GM12864 (cell line): ENCODE data around the gene FZD10.

Experiments used
- DNase-seq: peaks from one replicate; pipeline ENCODE4 v3.0.0-alpha.2; 2011; ENCODE audit warnings: low read depth
- H3K4me3 ChIP-seq: 2 replicates; pipeline ENCODE4 v1.5.1; 2011; ENCODE audit warnings: mild to moderate bottlenecking, low read depth, low read length, control low read depth
- TF ChIP-seq, protein P1 (sequence below): IDR thresholded peaks from 2 replicates; pipeline ENCODE4 v1.5.1; 2011; ENCODE audit warnings: low read depth, mild to moderate bottlenecking, moderate library complexity, low read length, control low read depth, inconsistent platforms; ENCODE audit errors: missing control alignments

Gene FZD10

DNA sequence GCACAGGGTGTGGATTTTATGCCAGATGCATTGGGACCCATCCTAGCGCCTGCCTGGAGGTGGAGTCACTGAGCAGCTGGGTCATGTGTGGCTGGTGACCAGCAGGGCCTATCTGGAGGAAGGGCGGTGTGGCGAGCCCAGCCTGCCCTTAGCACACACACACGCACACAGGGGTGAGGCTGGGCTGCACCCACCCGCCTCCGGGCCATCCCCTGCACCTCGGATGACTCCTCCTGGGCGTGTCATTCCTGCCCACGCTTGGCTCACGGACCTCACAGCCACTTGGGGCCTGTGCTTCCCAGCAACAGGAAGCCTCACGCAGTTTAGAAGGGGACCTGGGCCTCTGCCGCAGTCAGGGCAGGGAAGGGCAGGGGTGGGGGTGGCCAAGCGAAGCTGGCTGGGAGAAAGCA, 36.2 kb upstream of the FZD10 start:
- no peak for DNase-seq
- TF ChIP-seq, protein P1, sequence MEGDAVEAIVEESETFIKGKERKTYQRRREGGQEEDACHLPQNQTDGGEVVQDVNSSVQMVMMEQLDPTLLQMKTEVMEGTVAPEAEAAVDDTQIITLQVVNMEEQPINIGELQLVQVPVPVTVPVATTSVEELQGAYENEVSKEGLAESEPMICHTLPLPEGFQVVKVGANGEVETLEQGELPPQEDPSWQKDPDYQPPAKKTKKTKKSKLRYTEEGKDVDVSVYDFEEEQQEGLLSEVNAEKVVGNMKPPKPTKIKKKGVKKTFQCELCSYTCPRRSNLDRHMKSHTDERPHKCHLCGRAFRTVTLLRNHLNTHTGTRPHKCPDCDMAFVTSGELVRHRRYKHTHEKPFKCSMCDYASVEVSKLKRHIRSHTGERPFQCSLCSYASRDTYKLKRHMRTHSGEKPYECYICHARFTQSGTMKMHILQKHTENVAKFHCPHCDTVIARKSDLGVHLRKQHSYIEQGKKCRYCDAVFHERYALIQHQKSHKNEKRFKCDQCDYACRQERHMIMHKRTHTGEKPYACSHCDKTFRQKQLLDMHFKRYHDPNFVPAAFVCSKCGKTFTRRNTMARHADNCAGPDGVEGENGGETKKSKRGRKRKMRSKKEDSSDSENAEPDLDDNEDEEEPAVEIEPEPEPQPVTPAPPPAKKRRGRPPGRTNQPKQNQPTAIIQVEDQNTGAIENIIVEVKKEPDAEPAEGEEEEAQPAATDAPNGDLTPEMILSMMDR: no peak
- H3K4me3 ChIP-seq: no peak overlapping the region

GRCh38 chr12:130127532-130127911, 34.7 kb upstream of the FZD10 start:
- TF ChIP-seq, protein P1: no peak
- DNase-seq: no peak
- H3K4me3 ChIP-seq: no peak overlapping the region

GRCh38 chr12:130127912-130128789, 34.1 kb upstream of the FZD10 start:
- no peak overlapping the region for H3K4me3 ChIP-seq
- DNase-seq: no peak
- TF ChIP-seq, protein P1: no peak

DNA sequence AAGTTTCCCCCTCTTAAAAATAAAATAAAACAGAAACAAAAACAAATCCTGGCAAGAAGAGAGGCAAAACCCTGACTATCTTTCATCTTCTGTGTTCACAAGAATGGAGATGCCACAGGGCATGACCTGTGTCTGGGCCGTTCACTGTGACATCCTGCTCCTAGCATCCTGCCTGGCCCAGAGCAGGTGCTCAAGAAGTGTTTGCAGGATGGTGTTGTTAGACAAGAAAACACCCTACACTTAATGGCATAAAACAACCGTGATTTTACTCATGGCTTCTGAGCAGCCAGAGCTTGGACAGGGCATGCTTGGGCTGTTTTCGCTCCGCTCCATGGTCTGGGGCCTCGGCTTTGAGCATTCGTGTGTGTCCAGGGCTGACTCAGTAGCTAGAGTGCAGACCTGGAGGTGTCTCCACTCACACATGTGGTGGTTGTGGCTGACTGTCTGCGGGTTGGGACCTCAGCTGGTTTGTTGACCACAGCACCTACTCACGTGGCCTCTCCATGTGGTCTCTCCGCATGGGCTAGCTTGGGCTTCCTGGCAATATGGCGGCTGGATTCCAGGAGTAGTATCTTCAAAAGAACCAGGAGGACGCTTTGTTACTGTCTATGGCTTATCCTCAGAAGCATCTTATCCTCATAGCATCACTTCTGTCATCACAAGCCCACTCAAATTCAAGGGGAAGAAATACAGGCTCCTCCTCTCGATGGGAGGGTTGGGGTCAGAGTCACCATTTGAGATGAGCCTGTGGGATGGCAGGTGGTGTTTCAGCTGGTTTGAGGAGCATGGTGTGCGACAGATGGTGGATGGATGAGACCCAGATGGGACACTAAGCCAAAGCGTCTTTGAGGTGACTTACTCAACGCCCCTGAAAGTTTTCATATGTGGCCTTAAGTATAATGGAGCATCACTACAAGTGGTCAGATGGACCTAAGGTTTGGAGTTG, 33.2 kb upstream of the FZD10 start:
- TF ChIP-seq, protein P1: no peak
- no peak for DNase-seq
- no peak overlapping the region for H3K4me3 ChIP-seq

GRCh38 chr12:130130346-130130745, 31.9 kb upstream of the FZD10 start:
- H3K4me3 ChIP-seq: no peak overlapping the region
- no peak for DNase-seq
- TF ChIP-seq, protein P1: no peak

DNA sequence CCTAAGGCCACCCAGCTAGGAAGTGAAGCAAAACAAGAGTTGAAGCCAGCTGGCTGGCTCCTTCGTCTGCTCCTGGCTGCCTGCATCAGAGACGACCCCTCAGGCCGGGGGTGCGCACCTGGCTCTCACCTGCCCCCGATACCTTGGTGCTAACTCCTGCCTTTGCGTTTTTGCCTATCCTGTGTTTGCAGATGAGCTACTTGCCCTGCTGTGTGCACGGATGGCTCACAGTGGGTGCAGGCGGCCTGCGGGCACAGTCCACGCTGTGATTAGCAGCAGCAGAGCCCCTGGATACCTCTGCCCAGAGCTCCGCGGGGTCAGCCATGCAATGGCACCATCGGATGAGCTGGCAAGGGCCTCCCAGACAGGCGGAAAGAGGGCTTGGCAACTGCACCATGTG, 31.2 kb upstream of the FZD10 start:
- no peak for DNase-seq
- TF ChIP-seq, protein P1: no peak

More for the DNA sequence above, 31.2 kb upstream of the FZD10 start:
- H3K4me3 ChIP-seq: no peak overlapping the region
